ENCODE measurements around the gene MYO3B. TPM values are rescaled to one million over a fixed set of nuclear protein-coding genes. Genes with fewer than 3 reads are reported as not detected.

MYO3B gene
- total RNA-seq, 2 experiments from 2014 or later, result not detected

GRCh38 chr2:170323743-170324142 lies 145.8 kb downstream of the MYO3B start:
- ChIA-PET CTCF (ENCODE audit: unreplicated experiment) (interaction anchor here (1.0 kb wide), 2 partner anchors 43 to 85 kb away, joined by 3 to 4 read pairs; no protein-coding TSS in a partner anchor), POLR2A (interaction anchor here (0.7 kb wide), 1 partner anchor 16 kb away, joined by 3 read pairs; no protein-coding TSS in a partner anchor)
- BruUV-seq (replicated peaks), result no TSS peak
- TF ChIP-seq, protein P1, sequence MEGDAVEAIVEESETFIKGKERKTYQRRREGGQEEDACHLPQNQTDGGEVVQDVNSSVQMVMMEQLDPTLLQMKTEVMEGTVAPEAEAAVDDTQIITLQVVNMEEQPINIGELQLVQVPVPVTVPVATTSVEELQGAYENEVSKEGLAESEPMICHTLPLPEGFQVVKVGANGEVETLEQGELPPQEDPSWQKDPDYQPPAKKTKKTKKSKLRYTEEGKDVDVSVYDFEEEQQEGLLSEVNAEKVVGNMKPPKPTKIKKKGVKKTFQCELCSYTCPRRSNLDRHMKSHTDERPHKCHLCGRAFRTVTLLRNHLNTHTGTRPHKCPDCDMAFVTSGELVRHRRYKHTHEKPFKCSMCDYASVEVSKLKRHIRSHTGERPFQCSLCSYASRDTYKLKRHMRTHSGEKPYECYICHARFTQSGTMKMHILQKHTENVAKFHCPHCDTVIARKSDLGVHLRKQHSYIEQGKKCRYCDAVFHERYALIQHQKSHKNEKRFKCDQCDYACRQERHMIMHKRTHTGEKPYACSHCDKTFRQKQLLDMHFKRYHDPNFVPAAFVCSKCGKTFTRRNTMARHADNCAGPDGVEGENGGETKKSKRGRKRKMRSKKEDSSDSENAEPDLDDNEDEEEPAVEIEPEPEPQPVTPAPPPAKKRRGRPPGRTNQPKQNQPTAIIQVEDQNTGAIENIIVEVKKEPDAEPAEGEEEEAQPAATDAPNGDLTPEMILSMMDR (conservative IDR thresholded peaks at IDR 0.05; ENCODE audit: low read length), result no peak
- TF ChIP-seq EZH2phosphoT487 (IDR thresholded peaks at IDR 0.05; ENCODE audit: borderline replicate concordance, low read depth, low read length), result no peak
- no peaks in the 10 kb centered on the region for H3K9me2 ChIP-seq (ENCODE audit: insufficient read depth, low read length)
- H3K4me2 ChIP-seq (ENCODE audit: low read length), result no peak overlapping the region
- no peak for DNase-seq (ENCODE audit: low spot score)
- H3K9me3 ChIP-seq (ENCODE audit: low read length), result no peaks in the 10 kb centered on the region
- no peaks in the 10 kb centered on the region for H4K20me1 ChIP-seq (ENCODE audit: insufficient read depth, low read length)
- H2AFZ ChIP-seq (ENCODE audit: low read length), result no peak overlapping the region
- intact Hi-C loops (cut with micrococcal nuclease; ENCODE audit: unreplicated experiment), result loop anchor here (1.0 to 2.0 kb wide), 3 partner anchors 37 to 489 kb away; no protein-coding TSS in a partner anchor
- H3K4me3 ChIP-seq (ENCODE audit: low read depth, low read length, poor library complexity, severe bottlenecking), result no peak overlapping the region
- H3K4me1 ChIP-seq (ENCODE audit: insufficient read depth, low read length, poor library complexity, severe bottlenecking), result no peaks in the 10 kb centered on the region
- no peak overlapping the region for H3K27ac ChIP-seq (ENCODE audit: low read depth, low read length, poor library complexity, severe bottlenecking)
- no peaks in the 10 kb centered on the region for H3K36me3 ChIP-seq (ENCODE audit: insufficient read depth, low read length)
- H3K79me2 ChIP-seq (ENCODE audit: insufficient read depth, low read depth, low read length), result no peaks in the 10 kb centered on the region

GRCh38 chr2:170324640-170325046 lies 146.7 kb downstream of the MYO3B start:
- POLR2A ChIA-PET, result interaction anchor here (0.7 kb wide), 1 partner anchor 15 kb away, joined by 3 read pairs; no protein-coding TSS in a partner anchor
- intact Hi-C loops (cut with micrococcal nuclease; ENCODE audit: unreplicated experiment), result loop anchor here (1.0 to 2.0 kb wide), 3 partner anchors 36 to 488 kb away; no protein-coding TSS in a partner anchor

GRCh38 chr2:170330881-170331280 lies 152.9 kb downstream of the MYO3B start:
- no peaks in the 10 kb centered on the region for H3K79me2 ChIP-seq (ENCODE audit: insufficient read depth, low read depth, low read length)
- H3K9me3 ChIP-seq (ENCODE audit: low read length), result no peaks in the 10 kb centered on the region
- H3K4me3 ChIP-seq (ENCODE audit: low read depth, low read length, poor library complexity, severe bottlenecking), result no peak overlapping the region
- ChIA-PET POLR2A (interaction anchor here (1.9 kb wide), 1 partner anchor 11 kb away, joined by 5 read pairs; no protein-coding TSS in a partner anchor), CTCF (ENCODE audit: unreplicated experiment) (no interaction called here)
- no peaks in the 10 kb centered on the region for H4K20me1 ChIP-seq (ENCODE audit: insufficient read depth, low read length)
- H3K9me2 ChIP-seq (ENCODE audit: insufficient read depth, low read length), result no peaks in the 10 kb centered on the region; the same call in 1 of the 2 replicates
- TF ChIP-seq, protein P1 (conservative IDR thresholded peaks at IDR 0.05; ENCODE audit: low read length), result no peak
- no peak for TF ChIP-seq EZH2phosphoT487 (IDR thresholded peaks at IDR 0.05; ENCODE audit: borderline replicate concordance, low read depth, low read length)
- H3K27ac ChIP-seq (ENCODE audit: low read depth, low read length, poor library complexity, severe bottlenecking), result no peak overlapping the region
- no peaks in the 10 kb centered on the region for H3K4me1 ChIP-seq (ENCODE audit: insufficient read depth, low read length, poor library complexity, severe bottlenecking)
- no TSS peak for BruUV-seq (replicated peaks)
- no peak overlapping the region for H3K4me2 ChIP-seq (ENCODE audit: low read length)
- no peaks in the 10 kb centered on the region for H3K36me3 ChIP-seq (ENCODE audit: insufficient read depth, low read length)
- DNase-seq (ENCODE audit: low spot score), result no peak
- intact Hi-C loops (cut with micrococcal nuclease; ENCODE audit: unreplicated experiment), result no loop called here
- H2AFZ ChIP-seq (ENCODE audit: low read length), result no peak overlapping the region

More at GRCh38 chr2:170324640-170325046, 146.7 kb downstream of the MYO3B start:
- Histone ChIP-seq H3K9me3 (ENCODE audit: low read length) (no peaks in the 10 kb centered on the region), H4K20me1 (ENCODE audit: insufficient read depth, low read length) (no peaks in the 10 kb centered on the region), H3K9me2 (ENCODE audit: insufficient read depth, low read length) (no peaks in the 10 kb centered on the region), H3K4me2 (ENCODE audit: low read length) (no peak overlapping the region), H3K4me1 (ENCODE audit: insufficient read depth, low read length, poor library complexity, severe bottlenecking) (no peaks in the 10 kb centered on the region), H3K36me3 (ENCODE audit: insufficient read depth, low read length) (no peaks in the 10 kb centered on the region), H3K79me2 (ENCODE audit: insufficient read depth, low read depth, low read length) (no peaks in the 10 kb centered on the region), H3K4me3 (ENCODE audit: low read depth, low read length, poor library complexity, severe bottlenecking) (no peak overlapping the region), H2AFZ (ENCODE audit: low read length) (peak overlapping the region; percentile 57), H3K27ac (ENCODE audit: low read depth, low read length, poor library complexity, severe bottlenecking) (no peak overlapping the region)
- peak; percentile 73 for DNase-seq (ENCODE audit: low spot score)
- CTCF ChIA-PET (ENCODE audit: unreplicated experiment), result interaction anchor here (1.0 kb wide), 1 partner anchor 42 kb away, joined by 4 read pairs; no protein-coding TSS in a partner anchor
- no peak for TF ChIP-seq EZH2phosphoT487 (IDR thresholded peaks at IDR 0.05; ENCODE audit: borderline replicate concordance, low read depth, low read length)
- TF ChIP-seq, protein P1 (conservative IDR thresholded peaks at IDR 0.05; ENCODE audit: low read length), result peak; percentile 90
- BruUV-seq (replicated peaks), result no TSS peak
